HCT116 (cell line): ENCODE measurements around the gene CHSY3. TPM values are rescaled to one million over a fixed set of nuclear protein-coding genes. Genes with fewer than 3 reads are reported as not detected.

Experiments used
- ATAC-seq: fragments of 200-7000 bp; cut with Tn5 transposase; 2 replicates; pipeline ENCODE4 v1.9.1; 2020; ENCODE audit warnings: mild to moderate bottlenecking, moderate library complexity
- BruUV-seq: library from RNA; stranded (reverse); fragments of 400-500 nt; replicated peaks from 2 replicates; lab custom pipeline; 2021; lab: Mats Ljungman, UMichigan
- CTCF ChIA-PET: fragments of 300-600 bp; sonication (Branson Sonifier 250); formaldehyde crosslinking; loops from one replicate; lab custom pipeline; 2021; ENCODE audit warnings: antibody characterized with exemption; lab: Charles Lee
- POLR2A ChIA-PET: fragments of 300-600, 350-600 bp; sonication (Branson Sonifier 250); formaldehyde crosslinking; loops from one replicate; lab custom pipeline; 2021; ENCODE audit warnings: antibody characterized with exemption; lab: Charles Lee
- RAD21 ChIA-PET, 2 experiments: fragments of 300-600 bp; sonication (Branson Sonifier 250); formaldehyde crosslinking; loops; one replicate each; lab custom pipeline; 2023; ENCODE audit warnings: low total read pairs in 2 of 2; ENCODE audit not compliant: uncharacterized antibody in 2 of 2, unreplicated experiment in 2 of 2, low non-redundant PET in 1 of 2; lab: Charles Lee
- DNase-seq: peaks from one replicate; pipeline ENCODE4 v3.0.0-alpha.2; 2010; ENCODE audit warnings: low read depth, low spot score
- H2AFZ ChIP-seq: fragments of 200-600 bp; shearing (Covaris generic), sonication (generic); 2 replicates; pipeline ENCODE4 v1.6.1; 2017; ENCODE audit warnings: low read depth, mixed run types, mixed read lengths, antibody characterized with exemption, low read length; ENCODE audit not compliant: poor library complexity, severe bottlenecking
- H3K27ac ChIP-seq: 2 replicates; pipeline ENCODE4 v1.5.1; 2012; ENCODE audit warnings: low read depth, low read length
- H3K27me3 ChIP-seq: fragments of 200-600 bp; sonication (generic); 2 replicates; pipeline ENCODE4 v1.6.1; 2016; ENCODE audit warnings: mixed run types, low read length, mixed read lengths; ENCODE audit not compliant: insufficient read depth
- H3K36me3 ChIP-seq, 2 experiments: fragments of 200-500 bp in 1 of 2; fragments of 200-600 bp in 1 of 2; sonication (Bioruptor generic) in 1 of 2; sonication (generic) in 1 of 2; 2 replicates each; pipeline versions ENCODE4 v1.5.1 to v1.6.1; 2014 to 2016; ENCODE audit warnings: low read length in 2 of 2, inconsistent platforms in 1 of 2, mixed read lengths in 1 of 2, mixed run types in 1 of 2; ENCODE audit not compliant: insufficient read depth in 2 of 2, control insufficient read depth in 1 of 2
- H3K4me1 ChIP-seq, 2 experiments: fragments of 200-600 bp in 1 of 2; sonication (generic) in 1 of 2; 2 replicates each; pipeline versions ENCODE4 v1.5.1 to v1.6.1; 2012 to 2017; ENCODE audit warnings: low read length in 2 of 2, inconsistent platforms in 1 of 2, mild to moderate bottlenecking in 1 of 2, mixed read lengths in 1 of 2, mixed run types in 1 of 2, moderate library complexity in 1 of 2; ENCODE audit not compliant: insufficient read depth in 2 of 2, control insufficient read depth in 1 of 2
- H3K4me2 ChIP-seq: fragments of 200-600 bp; sonication (generic); 2 replicates; pipeline ENCODE4 v1.6.1; 2017; ENCODE audit warnings: mixed run types, low read length, mixed read lengths
- H3K4me3 ChIP-seq, 2 experiments: fragments of 200-600 bp in 1 of 2; sonication (generic) in 1 of 2; replicated peaks in 1 of 2; 2 replicates each; pipeline ENCODE4 v1.5.1; 2011 to 2016; ENCODE audit warnings: low read length in 2 of 2, control low read depth in 1 of 2, low read depth in 1 of 2, mild to moderate bottlenecking in 1 of 2, mixed read lengths in 1 of 2, mixed run types in 1 of 2
- H3K79me2 ChIP-seq: fragments of 200-600 bp; sonication (generic); 2 replicates; pipeline ENCODE4 v1.6.1; 2017; ENCODE audit warnings: mild to moderate bottlenecking, mixed run types, low read length, moderate library complexity, mixed read lengths; ENCODE audit not compliant: insufficient read depth
- H3K9ac ChIP-seq: fragments of 200-600 bp; sonication (generic); 2 replicates; pipeline ENCODE4 v1.6.1; 2016; ENCODE audit warnings: low read length, mixed read lengths
- H3K9me2 ChIP-seq: fragments of 200-600 bp; sonication (generic), shearing (Covaris generic); 2 replicates; pipeline ENCODE4 v1.6.1; 2017; ENCODE audit warnings: mixed run types, mild to moderate bottlenecking, moderate library complexity; ENCODE audit not compliant: insufficient read depth
- H3K9me3 ChIP-seq, 2 experiments: fragments of 200-500 bp in 1 of 2; fragments of 200-600 bp in 1 of 2; sonication (Bioruptor generic) in 1 of 2; sonication (generic) in 1 of 2; 2 replicates each; pipeline ENCODE4 v1.6.1; 2014 to 2017; ENCODE audit warnings: low read length in 2 of 2, mixed read lengths in 2 of 2, inconsistent platforms in 1 of 2, low read depth in 1 of 2, mild to moderate bottlenecking in 1 of 2, mixed run types in 1 of 2, moderate library complexity in 1 of 2; ENCODE audit not compliant: control insufficient read depth in 1 of 2, insufficient read depth in 1 of 2
- H4K20me1 ChIP-seq: fragments of 200-600 bp; sonication (generic), shearing (Covaris generic); 2 replicates; pipeline ENCODE4 v1.6.1; 2017; ENCODE audit warnings: mixed run types, mild to moderate bottlenecking, moderate library complexity; ENCODE audit not compliant: insufficient read depth
- ATF3 ChIP-seq: IDR thresholded peaks from 2 replicates; pipeline ENCODE4 v1.6.1; 2012
- CBX3 ChIP-seq: IDR thresholded peaks from 2 replicates; pipeline ENCODE4 v1.6.1; 2012; ENCODE audit warnings: low read depth
- CEBPB ChIP-seq: IDR thresholded peaks from 2 replicates; pipeline ENCODE4 v1.6.1; 2012; ENCODE audit warnings: low read depth
- EGR1 ChIP-seq: IDR thresholded peaks from 2 replicates; pipeline ENCODE4 v1.6.1; 2012; ENCODE audit warnings: low read depth
- ELF1 ChIP-seq: IDR thresholded peaks from 2 replicates; pipeline ENCODE4 v1.6.1; 2012; ENCODE audit warnings: low read depth, borderline replicate concordance
- EZH2 ChIP-seq: fragments of 200-600 bp; sonication (generic); IDR thresholded peaks from 2 replicates; pipeline ENCODE4 v1.6.1; 2017; ENCODE audit warnings: antibody characterized with exemption, mixed run types
- EZH2phosphoT487 ChIP-seq: fragments of 200-600 bp; IDR thresholded peaks from 2 replicates; pipeline ENCODE4 v1.6.1; 2018; ENCODE audit warnings: antibody characterized with exemption, borderline replicate concordance
- JUND ChIP-seq: IDR thresholded peaks from 2 replicates; pipeline ENCODE4 v1.6.1; 2012
- POLR2A ChIP-seq: IDR thresholded peaks from 2 replicates; pipeline ENCODE4 v1.7.0; 2011; ENCODE audit warnings: borderline replicate concordance; ENCODE audit not compliant: insufficient read depth, insufficient read length; ENCODE audit errors: extremely low read depth
- SIN3A ChIP-seq: IDR thresholded peaks from 2 replicates; pipeline ENCODE4 v1.6.1; 2012; ENCODE audit warnings: low read depth
- SP1 ChIP-seq: IDR thresholded peaks from 2 replicates; pipeline ENCODE4 v1.6.1; 2012; ENCODE audit warnings: low read depth
- SRF ChIP-seq: IDR thresholded peaks from 2 replicates; pipeline ENCODE4 v1.6.1; 2012; ENCODE audit warnings: low read depth
- YY1 ChIP-seq: IDR thresholded peaks from 2 replicates; pipeline ENCODE4 v1.6.1; 2011; ENCODE audit warnings: low read length, low read depth, moderate library complexity, mild to moderate bottlenecking; ENCODE audit not compliant: insufficient replicate concordance; ENCODE audit errors: extremely low read depth
- ZFX ChIP-seq: fragments of 450-650 bp; IDR thresholded peaks from 2 replicates; pipeline ENCODE4 v1.6.1; 2017
- ZNF274 ChIP-seq: fragments of 200-500 bp; sonication (Bioruptor generic); IDR thresholded peaks from 2 replicates; pipeline ENCODE4 v1.6.1; 2014; ENCODE audit warnings: mild to moderate bottlenecking, low read depth, low read length, inconsistent platforms
- intact Hi-C: fragments of 100-400 bp; cut with micrococcal nuclease; formaldehyde crosslinking; loops from 2 replicates; pipeline ENCODE4 v1.10.0; 2022
- total RNA-seq: library from RNA; stranded (reverse); gene quantifications from one replicate; pipeline ENCODE4 v1.2.1, GENCODE V29; 2021; ENCODE audit not compliant: unreplicated experiment
- TF ChIP-seq, protein P1 (sequence below): IDR thresholded peaks from 2 replicates; pipeline ENCODE4 v1.6.1; 2012
- TF ChIP-seq, protein P2 (sequence below), 3 experiments: fragments of 200-600 bp in 1 of 3; sonication (generic) in 1 of 3; IDR thresholded peaks in 2 of 3; conservative IDR thresholded peaks in 1 of 3; 2 replicates each; pipeline ENCODE4 v1.5.1; 2012 to 2017; ENCODE audit warnings: low read depth in 2 of 3, low read length in 2 of 3, antibody characterized with exemption in 1 of 3, borderline replicate concordance in 1 of 3, control low read depth in 1 of 3, mild to moderate bottlenecking in 1 of 3, mixed read lengths in 1 of 3, mixed run types in 1 of 3, moderate library complexity in 1 of 3; ENCODE audit not compliant: insufficient read depth in 1 of 3
- TF ChIP-seq, protein P3 (sequence below): IDR thresholded peaks from 2 replicates; pipeline ENCODE4 v1.6.1; 2011; ENCODE audit warnings: mild to moderate bottlenecking, low read length, moderate library complexity; ENCODE audit not compliant: insufficient replicate concordance; ENCODE audit errors: extremely low read depth

CHSY3 gene
- total RNA-seq, 1 experiment from 2014 or later: 2.3 TPM

DNA sequence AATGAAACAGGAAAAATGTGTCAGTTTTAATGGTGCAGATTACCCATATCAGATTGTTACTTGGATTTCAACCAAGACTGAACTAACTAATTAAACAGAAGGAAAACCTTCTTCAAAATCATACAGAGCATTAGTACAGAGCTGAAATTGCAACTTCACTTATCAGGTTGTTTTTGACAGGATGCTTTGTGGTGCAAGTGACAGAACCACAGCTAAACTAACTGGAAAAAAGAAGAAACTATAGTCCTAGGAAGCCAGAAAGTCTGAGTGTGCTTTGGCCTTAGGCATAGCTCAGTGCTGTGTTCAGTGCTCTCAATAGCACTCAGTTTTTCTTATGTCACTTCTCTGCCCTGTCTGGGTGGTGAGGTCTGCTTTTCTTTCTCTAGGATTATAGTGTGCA lies 267.4 kb downstream of the CHSY3 start:
- ChIA-PET POLR2A (interaction anchor here (1.1 kb wide), 1 partner anchor 10 kb away, joined by 3 read pairs; no protein-coding TSS in a partner anchor), RAD21 (no interaction called here), CTCF (no interaction called here)
- H3K9me3 ChIP-seq: no peaks in the 10 kb centered on the region
- no peaks in the 10 kb centered on the region for H3K36me3 ChIP-seq
- TF ChIP-seq CEBPB: no peak
- no peak for TF ChIP-seq CBX3
- TF ChIP-seq JUND: no peak
- no peak for TF ChIP-seq POLR2A
- TF ChIP-seq, protein P1, sequence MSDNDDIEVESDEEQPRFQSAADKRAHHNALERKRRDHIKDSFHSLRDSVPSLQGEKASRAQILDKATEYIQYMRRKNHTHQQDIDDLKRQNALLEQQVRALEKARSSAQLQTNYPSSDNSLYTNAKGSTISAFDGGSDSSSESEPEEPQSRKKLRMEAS: no peak
- no peak for TF ChIP-seq SIN3A
- TF ChIP-seq EZH2phosphoT487: no peak
- TF ChIP-seq SRF: no peak
- no peak for TF ChIP-seq ZFX
- no peak for TF ChIP-seq ZNF274
- TF ChIP-seq EGR1: no peak
- TF ChIP-seq, protein P2, sequence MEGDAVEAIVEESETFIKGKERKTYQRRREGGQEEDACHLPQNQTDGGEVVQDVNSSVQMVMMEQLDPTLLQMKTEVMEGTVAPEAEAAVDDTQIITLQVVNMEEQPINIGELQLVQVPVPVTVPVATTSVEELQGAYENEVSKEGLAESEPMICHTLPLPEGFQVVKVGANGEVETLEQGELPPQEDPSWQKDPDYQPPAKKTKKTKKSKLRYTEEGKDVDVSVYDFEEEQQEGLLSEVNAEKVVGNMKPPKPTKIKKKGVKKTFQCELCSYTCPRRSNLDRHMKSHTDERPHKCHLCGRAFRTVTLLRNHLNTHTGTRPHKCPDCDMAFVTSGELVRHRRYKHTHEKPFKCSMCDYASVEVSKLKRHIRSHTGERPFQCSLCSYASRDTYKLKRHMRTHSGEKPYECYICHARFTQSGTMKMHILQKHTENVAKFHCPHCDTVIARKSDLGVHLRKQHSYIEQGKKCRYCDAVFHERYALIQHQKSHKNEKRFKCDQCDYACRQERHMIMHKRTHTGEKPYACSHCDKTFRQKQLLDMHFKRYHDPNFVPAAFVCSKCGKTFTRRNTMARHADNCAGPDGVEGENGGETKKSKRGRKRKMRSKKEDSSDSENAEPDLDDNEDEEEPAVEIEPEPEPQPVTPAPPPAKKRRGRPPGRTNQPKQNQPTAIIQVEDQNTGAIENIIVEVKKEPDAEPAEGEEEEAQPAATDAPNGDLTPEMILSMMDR (IDR thresholded peaks at IDR 0.05 in 2 of 3, conservative IDR thresholded peaks at IDR 0.05 in 1 of 3; ENCODE audit: borderline replicate concordance in 1 of 3, insufficient read depth in 1 of 3, low read depth in 2 of 3, low read length in 2 of 3): no peak
- TF ChIP-seq, protein P3, sequence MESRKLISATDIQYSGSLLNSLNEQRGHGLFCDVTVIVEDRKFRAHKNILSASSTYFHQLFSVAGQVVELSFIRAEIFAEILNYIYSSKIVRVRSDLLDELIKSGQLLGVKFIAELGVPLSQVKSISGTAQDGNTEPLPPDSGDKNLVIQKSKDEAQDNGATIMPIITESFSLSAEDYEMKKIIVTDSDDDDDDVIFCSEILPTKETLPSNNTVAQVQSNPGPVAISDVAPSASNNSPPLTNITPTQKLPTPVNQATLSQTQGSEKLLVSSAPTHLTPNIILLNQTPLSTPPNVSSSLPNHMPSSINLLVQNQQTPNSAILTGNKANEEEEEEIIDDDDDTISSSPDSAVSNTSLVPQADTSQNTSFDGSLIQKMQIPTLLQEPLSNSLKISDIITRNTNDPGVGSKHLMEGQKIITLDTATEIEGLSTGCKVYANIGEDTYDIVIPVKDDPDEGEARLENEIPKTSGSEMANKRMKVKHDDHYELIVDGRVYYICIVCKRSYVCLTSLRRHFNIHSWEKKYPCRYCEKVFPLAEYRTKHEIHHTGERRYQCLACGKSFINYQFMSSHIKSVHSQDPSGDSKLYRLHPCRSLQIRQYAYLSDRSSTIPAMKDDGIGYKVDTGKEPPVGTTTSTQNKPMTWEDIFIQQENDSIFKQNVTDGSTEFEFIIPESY: no peak
- TF ChIP-seq ELF1: no peak
- no peak for TF ChIP-seq YY1
- no peak for TF ChIP-seq ATF3
- TF ChIP-seq EZH2: no peak
- TF ChIP-seq SP1: no peak
- DNase-seq (no peak), ATAC-seq (no peak)
- intact Hi-C loops: no loop called here
- H3K4me3 ChIP-seq: no peak overlapping the region
- no peaks in the 10 kb centered on the region for H3K4me1 ChIP-seq
- no TSS peak for BruUV-seq
- no peaks in the 10 kb centered on the region for H3K9me2 ChIP-seq
- no peak overlapping the region for H3K4me2 ChIP-seq
- no peak overlapping the region for H3K27ac ChIP-seq
- H3K9ac ChIP-seq: no peak overlapping the region
- H3K27me3 ChIP-seq: no peaks in the 10 kb centered on the region
- H4K20me1 ChIP-seq: no peaks in the 10 kb centered on the region
- H3K79me2 ChIP-seq: no peaks in the 10 kb centered on the region
- H2AFZ ChIP-seq: no peak overlapping the region
